K562 (cell line): ENCODE measurements around the gene ZFPM1. TPM values are rescaled to one million over a fixed set of nuclear protein-coding genes. Genes with fewer than 3 reads are reported as not detected.

Experiments
- ATAC-seq: fragments of 200-7000 bp; cut with Tn5 transposase; 3 replicates; pipeline ENCODE4 v1.9.1; 2020; ENCODE audit warnings: moderate library complexity
- BruUV-seq: library from RNA; stranded (reverse); fragments of 400-500 nt; replicated peaks from 2 replicates; lab custom pipeline; 2021; lab: Mats Ljungman, UMichigan
- CTCF ChIA-PET: fragments of 300-600 bp; formaldehyde crosslinking; extraction: SDS; loops from one replicate; lab custom pipeline; 2021; ENCODE audit warnings: low intra/inter-chr PET ratio; lab: Yijun Ruan, JAX
- POLR2A ChIA-PET: fragments of 300-600, 350-650 bp; sonication (Branson Sonifier 250); formaldehyde crosslinking; extraction: SDS; loops from one replicate; lab custom pipeline; 2021; ENCODE audit warnings: antibody characterized with exemption, inconsistent platforms; lab: Yijun Ruan, JAX
- DNase-seq, 4 experiments: peaks; one replicate each; pipeline versions ENCODE4 v3.0.0 to v3.0.0-alpha.2; 2011 to 2018; ENCODE audit warnings: low spot score in 3 of 4, mixed read lengths in 3 of 4; ENCODE audit errors: extremely low read depth in 1 of 4
- FAIRE-seq: peaks from 2 replicates; lab custom pipeline; 2011; peaks lifted over from hg19 to GRCh38; lab: Jason Lieb, UNC
- H2AFZ ChIP-seq: 2 replicates; pipeline ENCODE4 v1.6.0; 2011; ENCODE audit warnings: low read depth, low read length, control low read depth, inconsistent platforms
- H3K27ac ChIP-seq: fragments of 200-600 bp; 3 replicates; pipeline ENCODE4 v1.8.0; 2011; ENCODE audit warnings: low read depth, mild to moderate bottlenecking, control low read depth, inconsistent platforms, low read length, moderate library complexity, mixed read lengths; ENCODE audit errors: extremely low read depth
- H3K27me3 ChIP-seq, 2 experiments: fragments of 300-600 bp in 1 of 2; 2 replicates in 1 of 2; 3 replicates in 1 of 2; pipeline versions ENCODE4 v1.6.0 to v1.8.0; 2011; ENCODE audit warnings: inconsistent platforms in 2 of 2, low read length in 2 of 2, mild to moderate bottlenecking in 1 of 2, mixed read lengths in 1 of 2, moderate library complexity in 1 of 2; ENCODE audit not compliant: control insufficient read depth in 2 of 2, insufficient read depth in 2 of 2
- H3K36me3 ChIP-seq: fragments of 300-600 bp; 3 replicates; pipeline ENCODE4 v1.8.0; 2011; ENCODE audit warnings: mild to moderate bottlenecking, low read length, inconsistent platforms; ENCODE audit not compliant: control insufficient read depth, insufficient read depth
- H3K4me1 ChIP-seq, 2 experiments: fragments of 200-600 bp in 1 of 2; replicated peaks in 1 of 2; 2 replicates in 1 of 2; 3 replicates in 1 of 2; pipeline versions ENCODE4 v1.5.1 to v1.8.0; 2011; ENCODE audit warnings: inconsistent platforms in 2 of 2, low read length in 2 of 2, mild to moderate bottlenecking in 1 of 2, mixed read lengths in 1 of 2, moderate library complexity in 1 of 2; ENCODE audit not compliant: control insufficient read depth in 2 of 2, insufficient read depth in 2 of 2
- H3K4me2 ChIP-seq: 2 replicates; pipeline ENCODE4 v1.6.1; 2011; ENCODE audit warnings: low read length, control low read depth, inconsistent platforms, mixed read lengths; ENCODE audit not compliant: insufficient read depth
- H3K4me3 ChIP-seq: fragments of 200-600 bp; sonication (generic), shearing (Covaris generic); 2 replicates; pipeline ENCODE4 v1.5.1; 2016; ENCODE audit warnings: control low read depth, inconsistent platforms
- H3K79me2 ChIP-seq: fragments of 200-600 bp; 3 replicates; pipeline ENCODE4 v1.8.0; 2011; ENCODE audit warnings: low read length, inconsistent platforms; ENCODE audit not compliant: control insufficient read depth, insufficient read depth
- H3K9ac ChIP-seq, 2 experiments: 2 replicates each; pipeline versions ENCODE4 v1.6.0 to v1.6.1; 2011; ENCODE audit warnings: low read depth in 2 of 2, low read length in 2 of 2, control low read depth in 1 of 2, inconsistent platforms in 1 of 2, mild to moderate bottlenecking in 1 of 2, mixed read lengths in 1 of 2; ENCODE audit not compliant: insufficient read depth in 1 of 2
- H3K9me1 ChIP-seq: one replicate; pipeline ENCODE4 v1.6.0; 2011; ENCODE audit warnings: inconsistent platforms, mild to moderate bottlenecking, low read length, moderate library complexity; ENCODE audit not compliant: control insufficient read depth, insufficient read depth
- H3K9me3 ChIP-seq: replicated peaks from 2 replicates; pipeline ENCODE4 v1.5.1; 2011; ENCODE audit warnings: low read depth, low read length, inconsistent platforms; ENCODE audit not compliant: control insufficient read depth, insufficient read depth
- H4K20me1 ChIP-seq: replicated peaks from 2 replicates; pipeline ENCODE4 v1.6.1; 2011; ENCODE audit warnings: low read length, inconsistent platforms, mixed read lengths; ENCODE audit not compliant: control insufficient read depth, insufficient read depth
- ARHGAP35 ChIP-seq: fragments of 450-650 bp; IDR thresholded peaks from 2 replicates; pipeline ENCODE4 v1.6.1; 2018; ENCODE audit not compliant: partially characterized antibody
- CREBBP ChIP-seq: IDR thresholded peaks from one replicate; pipeline ENCODE4 v1.6.1; 2012; ENCODE audit warnings: low read depth, mild to moderate bottlenecking, control low read depth, inconsistent platforms, low read length
- GABPB1 ChIP-seq: sonication (generic); formaldehyde crosslinking; IDR thresholded peaks from 2 replicates; pipeline ENCODE4 v1.8.0; 2022; ENCODE audit warnings: mild to moderate bottlenecking, missing genetic modification reagents
- HDAC2 ChIP-seq: fragments of 450-650 bp; IDR thresholded peaks from 2 replicates; pipeline ENCODE4 v1.6.1; 2016; ENCODE audit warnings: mild to moderate bottlenecking
- KLF13 ChIP-seq: fragments of 450-650 bp; IDR thresholded peaks from 2 replicates; pipeline ENCODE4 v1.6.1; 2016; ENCODE audit warnings: missing genetic modification characterization, low read depth, mild to moderate bottlenecking, missing compliant biosample characterization, moderate library complexity, borderline replicate concordance
- NFATC3 ChIP-seq: fragments of 450-650 bp; IDR thresholded peaks from 2 replicates; pipeline ENCODE4 v1.6.1; 2017; ENCODE audit warnings: mild to moderate bottlenecking
- PBX2 ChIP-seq, 2 experiments: IDR thresholded peaks in 1 of 2; conservative IDR thresholded peaks in 1 of 2; 2 replicates each; pipeline ENCODE4 v1.6.1; 2016; ENCODE audit warnings: low read depth in 2 of 2, mild to moderate bottlenecking in 1 of 2, missing compliant biosample characterization in 1 of 2, missing genetic modification characterization in 1 of 2, moderate library complexity in 1 of 2
- RFX5 ChIP-seq: IDR thresholded peaks from 2 replicates; pipeline ENCODE4 v1.6.1; 2011; ENCODE audit warnings: low read depth, mild to moderate bottlenecking, improper control_type of control experiment, low read length
- TCF3 ChIP-seq: sonication (generic); formaldehyde crosslinking; IDR thresholded peaks from 2 replicates; pipeline ENCODE4 v1.4.0; 2020; ENCODE audit warnings: mild to moderate bottlenecking, missing genetic modification reagents
- ZBTB7A ChIP-seq: IDR thresholded peaks from 2 replicates; pipeline ENCODE4 v1.6.1; 2011; ENCODE audit warnings: low read depth, mild to moderate bottlenecking, low read length, moderate library complexity, borderline replicate concordance; ENCODE audit not compliant: control insufficient read depth
- ZNF431 ChIP-seq: sonication (generic); formaldehyde crosslinking; IDR thresholded peaks from 2 replicates; pipeline ENCODE4 v1.8.0; 2022; ENCODE audit warnings: mild to moderate bottlenecking, missing genetic modification reagents
- ZNF561 ChIP-seq: fragments of 450-650 bp; formaldehyde crosslinking; conservative IDR thresholded peaks from 2 replicates; pipeline ENCODE4 v1.4.0; 2020; ENCODE audit warnings: mild to moderate bottlenecking, moderate library complexity
- WGBS: fragments of 100-300 bp; shearing (Covaris generic); methylation state at CpG from one replicate; pipeline ENCODE4 v1.1.6; 2016; ENCODE audit warnings: low coverage, mixed read lengths; ENCODE audit not compliant: insufficient coverage; ENCODE audit errors: missing lambda C conversion rate; 5-methylcytosine and 5-hydroxymethylcytosine counted together
- in situ Hi-C: fragments of 300-500 bp; cut with MboI; formaldehyde crosslinking; loops from 4 replicates; pipeline ENCODE4 v1.15.0; 2018; ENCODE audit warnings: inconsistent platforms, mixed read lengths
- intact Hi-C: fragments of 100-400 bp; cut with micrococcal nuclease; formaldehyde crosslinking; loops from 2 replicates; pipeline ENCODE4 v1.14.2; 2022
- polyA plus RNA-seq, 8 experiments: library from polyadenylated mRNA; depleted of rRNA in 4 of 8; stranded (reverse) in 5 of 8; unstranded in 3 of 8; fragments of >200 nt; fragmentation: Nextera tagmentation in 2 of 8; fragmentation: Illumina TruSeq in 1 of 8; extraction: Ambion mirVana in 2 of 8; extraction: Trizol in 1 of 8; gene quantifications; 2 replicates each; pipeline versions ENCODE4 v1.2.1 to v1.2.3, GENCODE V29; 2011 to 2014; ENCODE audit warnings: inconsistent platforms in 1 of 8, missing spikeins in 1 of 8
- total RNA-seq, 7 experiments: library from RNA; depleted of rRNA in 6 of 7; stranded (reverse); fragments of >200 nt in 6 of 7; fragmentation: Illumina TruSeq in 2 of 7; extraction: Trizol in 2 of 7; gene quantifications; 2 replicates each; pipeline versions ENCODE4 v1.2.1 to v1.2.3, GENCODE V29; 2011 to 2021; ENCODE audit warnings: low replicate concordance in 1 of 7
- TF ChIP-seq, protein P1 (sequence below): IDR thresholded peaks from 2 replicates; pipeline ENCODE4 v1.6.1; 2011; ENCODE audit warnings: borderline replicate concordance, low read depth, mild to moderate bottlenecking, moderate library complexity, low read length; ENCODE audit not compliant: insufficient read depth, poor library complexity, severe bottlenecking
- TF ChIP-seq, protein P2 (sequence below), 2 experiments: IDR thresholded peaks; 2 replicates each; pipeline ENCODE4 v1.6.1; 2012; ENCODE audit warnings: improper control_type of control experiment in 2 of 2, low read depth in 2 of 2, low read length in 2 of 2, borderline replicate concordance in 1 of 2

The ZFPM1 gene
- total and polyA plus RNA-seq, 9 of the 15 experiments (the other 6 are each of a cell fraction or from before 2014, with no cell fraction given): 0.03 to 35.9 (median 1.4) TPM

- in situ Hi-C loops: no loop called here
- POLR2A ChIA-PET: interaction anchor here (0.6 to 1.1 kb wide), 5 partner anchors 9 to 460 kb away, joined by 3 to 7 read pairs (median 3); no protein-coding TSS in a partner anchor
- TF ChIP-seq ZNF431 (CRISPR knock-in tag) (no peak), GABPB1 (CRISPR knock-in tag) (peak; percentile 29; the same call in 1 of the 2 replicates), ZNF561 (CRISPR knock-in tag) (no peak), CREBBP (no peak), ZBTB7A (peak; percentile 17; the same call in 1 of the 2 replicates), PBX2 (CRISPR knock-in tag; IDR thresholded peaks at IDR 0.05; ENCODE audit: low read depth) (peak; percentile 89), PBX2 (tag; conservative IDR thresholded peaks at IDR 0.05; ENCODE audit: low read depth) (peak; percentile 98), KLF13 (tag) (no peak), NFATC3 (no peak), ARHGAP35 (no peak), RFX5 (no peak), HDAC2 (no peak), TCF3 (CRISPR knock-in tag) (no peak)
- TF ChIP-seq, protein P1, sequence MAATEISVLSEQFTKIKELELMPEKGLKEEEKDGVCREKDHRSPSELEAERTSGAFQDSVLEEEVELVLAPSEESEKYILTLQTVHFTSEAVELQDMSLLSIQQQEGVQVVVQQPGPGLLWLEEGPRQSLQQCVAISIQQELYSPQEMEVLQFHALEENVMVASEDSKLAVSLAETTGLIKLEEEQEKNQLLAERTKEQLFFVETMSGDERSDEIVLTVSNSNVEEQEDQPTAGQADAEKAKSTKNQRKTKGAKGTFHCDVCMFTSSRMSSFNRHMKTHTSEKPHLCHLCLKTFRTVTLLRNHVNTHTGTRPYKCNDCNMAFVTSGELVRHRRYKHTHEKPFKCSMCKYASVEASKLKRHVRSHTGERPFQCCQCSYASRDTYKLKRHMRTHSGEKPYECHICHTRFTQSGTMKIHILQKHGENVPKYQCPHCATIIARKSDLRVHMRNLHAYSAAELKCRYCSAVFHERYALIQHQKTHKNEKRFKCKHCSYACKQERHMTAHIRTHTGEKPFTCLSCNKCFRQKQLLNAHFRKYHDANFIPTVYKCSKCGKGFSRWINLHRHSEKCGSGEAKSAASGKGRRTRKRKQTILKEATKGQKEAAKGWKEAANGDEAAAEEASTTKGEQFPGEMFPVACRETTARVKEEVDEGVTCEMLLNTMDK: peak; percentile 87
- TF ChIP-seq, protein P2, sequence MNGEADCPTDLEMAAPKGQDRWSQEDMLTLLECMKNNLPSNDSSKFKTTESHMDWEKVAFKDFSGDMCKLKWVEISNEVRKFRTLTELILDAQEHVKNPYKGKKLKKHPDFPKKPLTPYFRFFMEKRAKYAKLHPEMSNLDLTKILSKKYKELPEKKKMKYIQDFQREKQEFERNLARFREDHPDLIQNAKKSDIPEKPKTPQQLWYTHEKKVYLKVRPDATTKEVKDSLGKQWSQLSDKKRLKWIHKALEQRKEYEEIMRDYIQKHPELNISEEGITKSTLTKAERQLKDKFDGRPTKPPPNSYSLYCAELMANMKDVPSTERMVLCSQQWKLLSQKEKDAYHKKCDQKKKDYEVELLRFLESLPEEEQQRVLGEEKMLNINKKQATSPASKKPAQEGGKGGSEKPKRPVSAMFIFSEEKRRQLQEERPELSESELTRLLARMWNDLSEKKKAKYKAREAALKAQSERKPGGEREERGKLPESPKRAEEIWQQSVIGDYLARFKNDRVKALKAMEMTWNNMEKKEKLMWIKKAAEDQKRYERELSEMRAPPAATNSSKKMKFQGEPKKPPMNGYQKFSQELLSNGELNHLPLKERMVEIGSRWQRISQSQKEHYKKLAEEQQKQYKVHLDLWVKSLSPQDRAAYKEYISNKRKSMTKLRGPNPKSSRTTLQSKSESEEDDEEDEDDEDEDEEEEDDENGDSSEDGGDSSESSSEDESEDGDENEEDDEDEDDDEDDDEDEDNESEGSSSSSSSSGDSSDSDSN (IDR thresholded peaks at IDR 0.05; ENCODE audit: borderline replicate concordance in 1 of 2, low read depth in 2 of 2, low read length in 2 of 2): 0 out of 4 replicates have a peak, but pooled peaks of 1 of the 2 experiments have one; percentile 29
Observed at GRCh38 chr16:88415713-88416323, 37.3 kb upstream of the ZFPM1 start.

More at GRCh38 chr16:88415713-88416323, 37.3 kb upstream of the ZFPM1 start:
- CTCF ChIA-PET: no interaction called here
- Histone ChIP-seq H3K9me1 (no peaks in the 10 kb centered on the region), H3K9ac (no peak overlapping the region), H3K4me2 (peak overlapping the region; percentile 78), H3K79me2 (no peaks in the 10 kb centered on the region), H3K27ac (no peak overlapping the region), H3K36me3 (no peaks in the 10 kb centered on the region), H3K4me3 (no peak overlapping the region), H3K9me3 (no peaks in the 10 kb centered on the region), H3K27me3 (peaks cover 0 to 59% of the 10 kb centered on the region in 2 experiments; a peak in 2 of 5 replicates), H2AFZ (peak overlapping the region; percentile 60), H4K20me1 (peaks cover 16% of the 10 kb centered on the region), H3K4me1 (peaks cover 3 to 62% of the 10 kb centered on the region in 2 experiments; a peak in 3 of 5 replicates)
- DNase-seq: peak; percentile 54 to 64 (median 63)
- whole genome bisulfite sequencing: 2% methylated on average over 28 of the region's 29 CpGs
- ATAC-seq: peak; percentile 74
- intact Hi-C loops: no loop called here
- no TSS peak for BruUV-seq
- FAIRE-seq: peak; percentile 71
